GM12878 (cell line): ENCODE measurements around the gene ZMYM1. TPM values are rescaled to one million over a fixed set of nuclear protein-coding genes. Genes with fewer than 3 reads are reported as not detected.

Source experiments
- BHLHE40 ChIP-seq, 2 experiments: fragments of 450-650 bp in 1 of 2; IDR thresholded peaks; 2 replicates each; pipeline ENCODE4 v1.6.1; 2011 to 2017; ENCODE audit warnings: low read depth in 2 of 2, borderline replicate concordance in 1 of 2, improper control_type of control experiment in 1 of 2, low read length in 1 of 2, mild to moderate bottlenecking in 1 of 2
- CHD2 ChIP-seq: IDR thresholded peaks from 2 replicates; pipeline ENCODE4 v1.6.1; 2011; ENCODE audit warnings: low read depth, low read length, improper control_type of control experiment, borderline replicate concordance
- CREB1 ChIP-seq: IDR thresholded peaks from 2 replicates; pipeline ENCODE4 v1.6.1; 2012; ENCODE audit warnings: low read depth, mild to moderate bottlenecking, inconsistent platforms
- EP300 ChIP-seq, 2 experiments: fragments of 150-350 bp in 1 of 2; IDR thresholded peaks; 2 replicates each; pipeline ENCODE4 v1.6.1; 2011 to 2012; ENCODE audit warnings: low read depth in 2 of 2, low read length in 2 of 2, borderline replicate concordance in 1 of 2, improper control_type of control experiment in 1 of 2, inconsistent platforms in 1 of 2; ENCODE audit not compliant: control insufficient read depth in 1 of 2
- GATAD2B ChIP-seq: fragments of 450-650 bp; conservative IDR thresholded peaks from 2 replicates; pipeline ENCODE4 v1.6.1; 2017; ENCODE audit warnings: low read depth, mild to moderate bottlenecking, moderate library complexity
- HDAC2 ChIP-seq: fragments of 200-600 bp; sonication (generic); IDR thresholded peaks from 2 replicates; pipeline ENCODE4 v1.6.1; 2017
- HDAC6 ChIP-seq: fragments of 200-600 bp; sonication (generic); IDR thresholded peaks from one replicate; pipeline ENCODE4 v1.8.0; 2017; ENCODE audit warnings: antibody characterized with exemption; ENCODE audit not compliant: unreplicated experiment
- IRF4 ChIP-seq: IDR thresholded peaks from 2 replicates; pipeline ENCODE4 v1.6.1; 2011; ENCODE audit warnings: low read depth, low read length
- KLF5 ChIP-seq: fragments of 450-650 bp; IDR thresholded peaks from 2 replicates; pipeline ENCODE4 v1.6.1; 2014; ENCODE audit warnings: mild to moderate bottlenecking; ENCODE audit not compliant: partially characterized antibody
- LARP7 ChIP-seq: fragments of 450-650 bp; IDR thresholded peaks from 2 replicates; pipeline ENCODE4 v1.6.1; 2017; ENCODE audit warnings: mild to moderate bottlenecking
- MLLT1 ChIP-seq: fragments of 450-650 bp; IDR thresholded peaks from 2 replicates; pipeline ENCODE4 v1.6.1; 2016; ENCODE audit warnings: mild to moderate bottlenecking
- MTA2 ChIP-seq: fragments of 450-650 bp; IDR thresholded peaks from 2 replicates; pipeline ENCODE4 v1.6.1; 2016; ENCODE audit warnings: low read depth, mild to moderate bottlenecking, moderate library complexity
- MYB ChIP-seq: fragments of 150-350 bp; IDR thresholded peaks from 2 replicates; pipeline ENCODE4 v1.6.1; 2014; ENCODE audit warnings: mild to moderate bottlenecking, low read depth, low read length, borderline replicate concordance
- NKRF ChIP-seq: fragments of 450-650 bp; conservative IDR thresholded peaks from 2 replicates; pipeline ENCODE4 v1.6.1; 2017; ENCODE audit warnings: mild to moderate bottlenecking, moderate library complexity
- PBX3 ChIP-seq: IDR thresholded peaks from 2 replicates; pipeline ENCODE4 v1.6.1; 2011; ENCODE audit warnings: mild to moderate bottlenecking, low read depth, low read length, moderate library complexity; ENCODE audit not compliant: insufficient replicate concordance
- RCOR1 ChIP-seq: conservative IDR thresholded peaks from 2 replicates; pipeline ENCODE4 v1.6.1; 2012; ENCODE audit warnings: low read depth, low read length, improper control_type of control experiment
- RELB ChIP-seq: fragments of 450-650 bp; IDR thresholded peaks from 2 replicates; pipeline ENCODE4 v1.6.1; 2017; ENCODE audit warnings: low read depth, mild to moderate bottlenecking, moderate library complexity
- TAF1 ChIP-seq: IDR thresholded peaks from 2 replicates; pipeline ENCODE4 v1.6.1; 2011; ENCODE audit warnings: mild to moderate bottlenecking, low read depth, low read length, borderline replicate concordance
- TBL1XR1 ChIP-seq: IDR thresholded peaks from 2 replicates; pipeline ENCODE4 v1.6.1; 2012; ENCODE audit warnings: low read depth, low read length, improper control_type of control experiment
- TCF3 ChIP-seq: IDR thresholded peaks from 2 replicates; pipeline ENCODE4 v1.6.1; 2012; ENCODE audit warnings: low read depth, mild to moderate bottlenecking, low read length, borderline replicate concordance; ENCODE audit not compliant: insufficient read depth
- ZNF217 ChIP-seq: fragments of 450-650 bp; IDR thresholded peaks from 2 replicates; pipeline ENCODE4 v1.6.1; 2017; ENCODE audit warnings: antibody characterized with exemption, mild to moderate bottlenecking
- ZSCAN29 ChIP-seq: fragments of 450-650 bp; IDR thresholded peaks from 2 replicates; pipeline ENCODE4 v1.6.1; 2017; ENCODE audit warnings: mild to moderate bottlenecking, moderate library complexity
- ZZZ3 ChIP-seq: IDR thresholded peaks from 2 replicates; pipeline ENCODE4 v1.6.1; 2011; ENCODE audit warnings: low read depth; ENCODE audit not compliant: control insufficient read depth, insufficient read length
- polyA plus RNA-seq, 11 experiments: library from polyadenylated mRNA; depleted of rRNA in 4 of 11; unstranded in 6 of 11; stranded (reverse) in 5 of 11; fragments of >200 nt; fragmentation: Nextera tagmentation in 4 of 11; fragmentation: Illumina TruSeq in 1 of 11; extraction: Ambion mirVana in 4 of 11; extraction: Trizol in 1 of 11; gene quantifications; 1 replicate in 1 of 11; 2 replicates in 10 of 11; pipeline versions ENCODE4 v1.2.1 to v1.2.3, GENCODE V29; 2011 to 2016; ENCODE audit warnings: inconsistent platforms in 2 of 11, missing spikeins in 2 of 11, low read depth in 1 of 11
- total RNA-seq, 4 experiments: library from RNA; depleted of rRNA in 3 of 4; stranded (reverse); fragments of >200 nt in 3 of 4; fragmentation: Illumina TruSeq in 1 of 4; extraction: Trizol in 1 of 4; gene quantifications; 2 replicates each; pipeline versions ENCODE4 v1.2.1 to v1.2.3, GENCODE V29; 2013 to 2021

ZMYM1 gene
- total and polyA plus RNA-seq, 10 of the 15 experiments (the other 5 are each of a cell fraction or from before 2014, with no cell fraction given), result 0.45 to 5.2 (median 1.4) TPM

- TF ChIP-seq RCOR1 (0 out of 2 replicates have a peak, but pooled peaks have one; percentile 47), RELB (peak; percentile 78), IRF4 (0 out of 2 replicates have a peak, but pooled peaks have one; percentile 8), HDAC6 (no peak), ZZZ3 (no peak), TCF3 (peak; percentile 25; the same call in 1 of the 2 replicates), LARP7 (peak; percentile 48; the same call in 1 of the 2 replicates), MLLT1 (peak; percentile 57; the same call in 1 of the 2 replicates), ZNF217 (peak; percentile 87), MYB (no peak), MTA2 (0 out of 2 replicates have a peak, but pooled peaks have one; percentile 56), CHD2 (no peak; the same call in 1 of the 2 replicates), GATAD2B (peak; percentile 48), KLF5 (no peak), CREB1 (peak; percentile 73), HDAC2 (no peak), BHLHE40 (IDR thresholded peaks at IDR 0.05; ENCODE audit: borderline replicate concordance in 1 of 2, low read depth in 2 of 2, low read length in 1 of 2) (peak; percentile 56 to 63; a peak in 3 of 4 replicates), EP300 (IDR thresholded peaks at IDR 0.05; ENCODE audit: borderline replicate concordance in 1 of 2, control insufficient read depth in 1 of 2, low read depth in 2 of 2, low read length in 2 of 2) (peak in 1 of 2 experiments; percentile 39; a peak in 1 of 4 replicates), PBX3 (no peak), ZSCAN29 (no peak), TAF1 (peak; percentile 57; the same call in 1 of the 2 replicates), NKRF (0 out of 2 replicates have a peak, but pooled peaks have one; percentile 55), TBL1XR1 (0 out of 2 replicates have a peak, but pooled peaks have one; percentile 25)
Measured at GRCh38 chr1:35079003-35079930, at the start of gene ZMYM1 (continued).
